ENCODE measurements around the gene NUP153. TPM values are rescaled to one million over a fixed set of nuclear protein-coding genes. Genes with fewer than 3 reads are reported as not detected.

Gene NUP153
- total and polyA plus RNA-seq, 2 of the 8 experiments (the other 6 are each of a cell fraction or from before 2014, with no cell fraction given) = 47.0 to 84.8 TPM

- Histone ChIP-seq H3K4me3 (ENCODE audit: extremely low read depth in 1 of 4, insufficient read depth in 2 of 4, low read depth in 3 of 4, low read length in 4 of 4) (no peak overlapping the region), H2BK15ac (ENCODE audit: low read length) (no peak overlapping the region), H3K23me2 (ENCODE audit: low read depth, low read length) (peaks cover 3% of the 10 kb centered on the region; the same call in 1 of the 2 replicates), H3K36me3 (ENCODE audit: control insufficient read depth in 2 of 4, insufficient read depth in 4 of 4, low read length in 3 of 4) (no peaks in the 10 kb centered on the region), H3K79me1 (ENCODE audit: low read depth, low read length) (no peaks in the 10 kb centered on the region), H3K14ac (ENCODE audit: insufficient read length) (no peak overlapping the region), H3K18ac (ENCODE audit: extremely low read depth, low read length) (no peak overlapping the region), H3K27ac (ENCODE audit: low read depth, low read length) (no peak overlapping the region), H3K27me3 (replicated peaks in 1 of 4; ENCODE audit: control insufficient read depth in 3 of 4, extremely low read depth in 1 of 4, insufficient read depth in 3 of 4, low read length in 3 of 4) (no peaks in the 10 kb centered on the region), H2BK12ac (ENCODE audit: low read depth, low read length) (no peak overlapping the region), H3K9ac (replicated peaks in 1 of 4; ENCODE audit: extremely low read depth in 1 of 4, low read depth in 3 of 4, low read length in 3 of 4) (no peak overlapping the region), H2BK120ac (replicated peaks; ENCODE audit: low read depth, low read length) (no peak overlapping the region), H2AK5ac (ENCODE audit: low read depth, low read length) (no peak overlapping the region), H2AFZ (ENCODE audit: low read length) (no peak overlapping the region), H3K79me2 (ENCODE audit: control insufficient read depth in 1 of 2, insufficient read depth in 2 of 2, low read length in 2 of 2) (no peaks in the 10 kb centered on the region), H2BK5ac (ENCODE audit: low read depth, low read length) (no peak overlapping the region), H4K5ac (ENCODE audit: insufficient read length, low read depth, low read length) (no peak overlapping the region), H3K4me2 (ENCODE audit: insufficient read depth in 1 of 2, low read depth in 2 of 2, low read length in 2 of 2) (no peak overlapping the region), H3K23ac (ENCODE audit: insufficient read length) (no peak overlapping the region), H3K4ac (replicated peaks; ENCODE audit: insufficient read length, low read depth, low read length) (no peak overlapping the region), H4K91ac (replicated peaks; ENCODE audit: insufficient read length, low read length) (no peak overlapping the region), H3K56ac (replicated peaks; ENCODE audit: insufficient read length, low read depth, low read length) (no peak overlapping the region), H3K9me3 (ENCODE audit: insufficient read depth in 2 of 2, low read depth in 1 of 2, low read length in 1 of 2) (no peaks in the 10 kb centered on the region), H4K8ac (ENCODE audit: extremely low read depth, insufficient read depth, low read length) (no peak overlapping the region), H2BK20ac (ENCODE audit: low read length) (no peak overlapping the region), H3K4me1 (replicated peaks in 1 of 4; ENCODE audit: control insufficient read depth in 3 of 4, insufficient read depth in 4 of 4, low read length in 3 of 4) (no peaks in the 10 kb centered on the region), H4K20me1 (replicated peaks in 1 of 2; ENCODE audit: control insufficient read depth in 1 of 2, insufficient read depth in 2 of 2, low read length in 2 of 2) (no peaks in the 10 kb centered on the region)
- DNase-seq (ENCODE audit: low read depth in 1 of 2, low spot score in 2 of 2) (no peak), FAIRE-seq (no peak)
- WGBS, 2 experiments (ENCODE audit: extremely low coverage in 1 of 2, insufficient coverage in 1 of 2, insufficient read length in 1 of 2, insufficient replicate concordance in 2 of 2, low coverage in 1 of 2, low lambda C conversion rate in 2 of 2, missing lambda C conversion rate in 1 of 2) = 80% methylated on average over 1 of the region's 1 CpG; no CpG with 5 or more reads in 1 of the 2 experiments
- POLR2A ChIA-PET (ENCODE audit: partially characterized antibody) = interaction anchor here (2.6 kb wide), 1 partner anchor 9 kb away, joined by 11 read pairs; the partner anchor contains the start of gene FAM8A1
- CTCF ChIA-PET (ENCODE audit: partially characterized antibody) = interaction anchor here (1.5 kb wide), 1 partner anchor 9 kb away, joined by 5 read pairs; the partner anchor contains the start of gene FAM8A1
- TF ChIP-seq KDM4A (IDR thresholded peaks at IDR 0.05; ENCODE audit: low read depth, low read length, severe bottlenecking) (no peak), RXRA (IDR thresholded peaks at IDR 0.05; ENCODE audit: insufficient read depth, low read depth, low read length) (no peak), BRCA1 (IDR thresholded peaks at IDR 0.05; ENCODE audit: low read depth, low read length) (no peak), GABPA (IDR thresholded peaks at IDR 0.05; ENCODE audit: borderline replicate concordance, insufficient read depth, low read length) (no peak), ATF2 (IDR thresholded peaks at IDR 0.05; ENCODE audit: low read length) (no peak), SIN3A (conservative IDR thresholded peaks at IDR 0.05 in 1 of 2, IDR thresholded peaks at IDR 0.05 in 1 of 2; ENCODE audit: low read depth in 1 of 2, low read length in 2 of 2) (no peak), SUZ12 (IDR thresholded peaks at IDR 0.05; ENCODE audit: low read length) (no peak), BCL11A (IDR thresholded peaks at IDR 0.05; ENCODE audit: low read depth in 2 of 2, low read length in 2 of 2) (no peak), RBBP5 (IDR thresholded peaks at IDR 0.05; ENCODE audit: borderline replicate concordance, low read depth, low read length) (no peak), GTF2F1 (IDR thresholded peaks at IDR 0.05; ENCODE audit: borderline replicate concordance, low read depth, low read length) (no peak)
Measured at GRCh38 chr6:17591287-17591686, 115.4 kb downstream of the NUP153 start.
